ENCODE data around the gene FAM216A.
"Not testable (repeated sequence)": the region's sequence is repeated elsewhere in the genome, so short reads cannot be mapped to it uniquely, and the experiment has no call there.

FAM216A gene

GRCh38 chr12:110468214-110469048, at the start of gene FAM216A, which contains the start of gene GPN3:
FAM216A (plus strand) TSS chr12:110468845; CDS start chr12:110468876, 31 bp downstream.
GPN3 (minus strand) TSS chr12:110468257; CDS start chr12:110468203, 54 bp downstream.
- peak; percentile 77 for DNase-seq (ENCODE audit: low read depth)

- not testable (repeated sequence) for DNase-seq (ENCODE audit: low read depth)
Measured at GRCh38 chr12:110420644-110421043, 48.0 kb upstream of the FAM216A start.

- DNase-seq (ENCODE audit: low read depth), result no peak
Measured at GRCh38 chr12:110421159-110421661, 47.4 kb upstream of the FAM216A start.

- no peak for DNase-seq (ENCODE audit: low read depth)
Measured at GRCh38 chr12:110421701-110422100, 46.9 kb upstream of the FAM216A start.

- DNase-seq (ENCODE audit: low read depth), result no peak
Measured at GRCh38 chr12:110424237-110424636, 44.4 kb upstream of the FAM216A start.

GRCh38 chr12:110426406-110426805, 42.2 kb upstream of the FAM216A start:
- no peak for DNase-seq (ENCODE audit: low read depth)

- DNase-seq (ENCODE audit: low read depth), result not testable (repeated sequence)
Measured at GRCh38 chr12:110429676-110430075, 39.0 kb upstream of the FAM216A start.

- no peak for DNase-seq (ENCODE audit: low read depth)
Measured at GRCh38 chr12:110431957-110432587, 36.6 kb upstream of the FAM216A start.

GRCh38 chr12:110436231-110436630, 32.4 kb upstream of the FAM216A start:
- DNase-seq (ENCODE audit: low read depth), result no peak

- no peak for DNase-seq (ENCODE audit: low read depth)
Measured at GRCh38 chr12:110444455-110444854, 24.2 kb upstream of the FAM216A start.

GRCh38 chr12:110449799-110450497, 18.7 kb upstream of the FAM216A start, which contains the start of gene ARPC3:
ARPC3 (minus strand) TSS chr12:110450337; CDS start chr12:110450260, 77 bp downstream.
- DNase-seq (ENCODE audit: low read depth), result peak; percentile 90

GRCh38 chr12:110451263-110451662, 17.4 kb upstream of the FAM216A start:
- no peak for DNase-seq (ENCODE audit: low read depth)

GRCh38 chr12:110453569-110454296, 14.9 kb upstream of the FAM216A start:
- no peak for DNase-seq (ENCODE audit: low read depth)

- no peak for DNase-seq (ENCODE audit: low read depth)
Measured at GRCh38 chr12:110458756-110459155, 9.9 kb upstream of the FAM216A start.

- DNase-seq (ENCODE audit: low read depth), result not testable (repeated sequence)
Measured at GRCh38 chr12:110461189-110461588, 7.5 kb upstream of the FAM216A start.

- DNase-seq (ENCODE audit: low read depth), result no peak
Measured at GRCh38 chr12:110465024-110465423, 3.6 kb upstream of the FAM216A start.

GRCh38 chr12:110465765-110466164, 2.9 kb upstream of the FAM216A start:
- not testable (repeated sequence) for DNase-seq (ENCODE audit: low read depth)

GRCh38 chr12:110466791-110467190, 1.9 kb upstream of the FAM216A start:
- DNase-seq (ENCODE audit: low read depth), result no peak

GRCh38 chr12:110467847-110468213, 815 bp upstream of the FAM216A start:
- no peak for DNase-seq (ENCODE audit: low read depth)

- DNase-seq (ENCODE audit: low read depth), result no peak
Measured at GRCh38 chr12:110475426-110475825, 6.8 kb downstream of the FAM216A start.

GRCh38 chr12:110498984-110499706, 30.5 kb downstream of the FAM216A start:
- no peak for DNase-seq (ENCODE audit: low read depth)

Data from stimulated activated CD8-positive, alpha-beta memory T cell treated with anti-CD3 and anti-CD28 coated beads, Interleukin-15, amount 100 ng/mL, for 24 hours (primary cell).